Activated CD8-positive, alpha-beta T cell treated with anti-CD3 and anti-CD28 coated beads for 36 hours (primary cell): ENCODE data around the gene WWC2. TPM values are rescaled to one million over a fixed set of nuclear protein-coding genes. Genes with fewer than 3 reads are reported as not detected.

Experiments used
- ATAC-seq: fragments of 200-7000 bp; cut with Tn5 transposase; one replicate; pipeline ENCODE4 v1.10.0; 2021; ENCODE audit warnings: mild to moderate bottlenecking, moderate library complexity
- CTCF ChIA-PET: fragments of 350-600 bp; sonication (Branson Sonifier 250); formaldehyde crosslinking; loops from one replicate; lab custom pipeline; 2021; ENCODE audit warnings: antibody characterized with exemption; lab: Charles Lee
- POLR2A ChIA-PET: fragments of 350-600 bp; sonication (Branson Sonifier 250); formaldehyde crosslinking; loops from one replicate; lab custom pipeline; 2021; ENCODE audit warnings: antibody characterized with exemption; lab: Charles Lee
- DNase-seq: peaks from one replicate; pipeline ENCODE4 v3.0.0-alpha.2; 2020
- H3K27ac Mint-ChIP-seq: one replicate; pipeline ENCODE4 v1.8.0; 2021; ENCODE audit warnings: mild to moderate bottlenecking, mixed read lengths
- H3K27me3 Mint-ChIP-seq: one replicate; pipeline ENCODE4 v1.8.0; 2021; ENCODE audit warnings: mixed read lengths
- H3K36me3 Mint-ChIP-seq: one replicate; pipeline ENCODE4 v1.8.0; 2021; ENCODE audit warnings: low read depth, mixed read lengths
- H3K4me1 Mint-ChIP-seq: one replicate; pipeline ENCODE4 v1.8.0; 2021; ENCODE audit warnings: low read depth, mixed read lengths
- H3K4me3 Mint-ChIP-seq: one replicate; pipeline ENCODE4 v1.8.0; 2021; ENCODE audit warnings: mild to moderate bottlenecking, moderate library complexity, mixed read lengths
- H3K9me3 Mint-ChIP-seq: one replicate; pipeline ENCODE4 v1.8.0; 2021; ENCODE audit warnings: mixed read lengths
- CTCF ChIP-seq: fragments of 200-600 bp; IDR thresholded peaks from one replicate; pipeline ENCODE4 v1.8.0; 2022; ENCODE audit warnings: antibody characterized with exemption, mild to moderate bottlenecking
- intact Hi-C: fragments of 100-400 bp; cut with micrococcal nuclease; formaldehyde crosslinking; loops from one replicate; pipeline ENCODE4 v1.10.0; 2022
- total RNA-seq, 2 experiments: library from RNA; stranded (reverse); gene quantifications; one replicate each; pipeline ENCODE4 v1.2.3, GENCODE V29; 2021

Gene WWC2
- total RNA-seq, 2 experiments from 2014 or later = 1.9 TPM

- H3K4me3 Mint-ChIP-seq = no peak overlapping the region
- no peak for ATAC-seq
- intact Hi-C loops = no loop called here
- H3K4me1 Mint-ChIP-seq = no peaks in the 10 kb centered on the region
- TF ChIP-seq CTCF = no peak
- ChIA-PET CTCF (no interaction called here), POLR2A (no interaction called here)
- no peak for DNase-seq
- H3K27me3 Mint-ChIP-seq = peaks cover 5% of the 10 kb centered on the region
- H3K36me3 Mint-ChIP-seq = no peaks in the 10 kb centered on the region
- H3K9me3 Mint-ChIP-seq = no peaks in the 10 kb centered on the region
- H3K27ac Mint-ChIP-seq = no peak overlapping the region
These were observed 59.0 kb downstream of the WWC2 start for GRCh38 chr4:183158062-183158461.

DNA sequence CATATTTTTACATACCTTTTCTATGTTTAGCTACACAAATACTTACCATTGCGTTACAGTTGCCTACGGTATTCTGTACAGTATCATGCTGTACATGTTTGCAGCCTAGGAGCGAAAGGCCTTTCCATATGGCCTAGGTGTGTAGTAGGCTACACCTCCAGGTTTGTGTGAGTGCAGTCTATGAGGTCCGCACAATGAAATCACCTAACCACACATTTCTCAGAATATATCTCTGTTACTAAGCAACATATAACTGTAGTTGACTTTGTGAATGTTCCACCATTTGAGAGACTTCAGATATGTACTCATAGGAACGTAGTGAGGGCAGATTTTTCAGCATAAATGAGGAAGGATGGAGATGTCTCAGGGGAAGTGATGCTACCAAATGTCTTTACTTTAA, 62.6 kb downstream of the WWC2 start:
- intact Hi-C loops = no loop called here
- no peak for TF ChIP-seq CTCF
- H3K4me3 Mint-ChIP-seq = no peak overlapping the region
- ATAC-seq (no peak), DNase-seq (no peak)
- CTCF ChIA-PET = no interaction called here
- H3K4me1 Mint-ChIP-seq = no peaks in the 10 kb centered on the region
- no peaks in the 10 kb centered on the region for H3K9me3 Mint-ChIP-seq
- peaks cover 5% of the 10 kb centered on the region for H3K27me3 Mint-ChIP-seq
- POLR2A ChIA-PET = no interaction called here
- H3K27ac Mint-ChIP-seq = no peak overlapping the region
- H3K36me3 Mint-ChIP-seq = no peaks in the 10 kb centered on the region

DNA sequence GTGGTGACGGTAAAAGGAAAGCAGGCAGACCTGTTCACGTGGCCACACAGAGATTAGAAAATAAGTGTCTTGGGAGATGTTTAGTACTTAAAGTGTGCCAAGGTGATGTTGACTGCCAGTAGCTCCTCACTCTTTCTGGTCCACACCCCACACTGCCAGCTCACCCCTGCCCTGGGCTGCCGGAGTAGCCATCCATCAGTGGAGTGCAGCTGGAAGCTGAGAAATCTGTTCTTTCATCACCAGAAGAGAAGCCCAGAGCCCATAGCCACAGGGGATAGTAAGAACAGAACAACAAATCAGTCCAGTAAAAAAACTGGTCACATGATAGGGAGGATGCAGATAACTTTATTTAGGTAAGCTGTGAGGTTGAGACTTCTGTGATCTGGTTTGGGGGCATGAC, 64.1 kb downstream of the WWC2 start:
- DNase-seq = no peak
- intact Hi-C loops = no loop called here

GRCh38 chr4:183164963-183165362, 65.9 kb downstream of the WWC2 start:
- intact Hi-C loops = no loop called here
- ChIA-PET CTCF (no interaction called here), POLR2A (no interaction called here)
- Mint-ChIP-seq H3K27ac (no peak overlapping the region), H3K4me1 (no peaks in the 10 kb centered on the region), H3K4me3 (no peak overlapping the region), H3K36me3 (no peaks in the 10 kb centered on the region), H3K9me3 (no peaks in the 10 kb centered on the region), H3K27me3 (peaks cover 5% of the 10 kb centered on the region)
- TF ChIP-seq CTCF = no peak
- ATAC-seq (no peak), DNase-seq (no peak)

More for the DNA sequence above, 64.1 kb downstream of the WWC2 start:
- Mint-ChIP-seq H3K27me3 (peaks cover 5% of the 10 kb centered on the region), H3K27ac (no peak overlapping the region), H3K9me3 (no peaks in the 10 kb centered on the region), H3K4me3 (no peak overlapping the region), H3K4me1 (no peaks in the 10 kb centered on the region), H3K36me3 (no peaks in the 10 kb centered on the region)
- ChIA-PET CTCF (no interaction called here), POLR2A (no interaction called here)
- no peak for TF ChIP-seq CTCF
- ATAC-seq = no peak

GRCh38 chr4:183165376-183165775, 66.3 kb downstream of the WWC2 start:
- no peak overlapping the region for H3K27ac Mint-ChIP-seq
- H3K9me3 Mint-ChIP-seq = no peaks in the 10 kb centered on the region
- no peaks in the 10 kb centered on the region for H3K4me1 Mint-ChIP-seq
- H3K36me3 Mint-ChIP-seq = no peaks in the 10 kb centered on the region
- peaks cover 7% of the 10 kb centered on the region for H3K27me3 Mint-ChIP-seq
- TF ChIP-seq CTCF = no peak
- no peak for ATAC-seq
- ChIA-PET CTCF (no interaction called here), POLR2A (no interaction called here)
- no peak overlapping the region for H3K4me3 Mint-ChIP-seq
- no peak for DNase-seq
- intact Hi-C loops = no loop called here
